GM13976 (cell line): ENCODE measurements around the gene KIF6.
"Not testable (repeated sequence)": the region's sequence is repeated elsewhere in the genome, so short reads cannot be mapped to it uniquely, and the experiment has no call there.

Experiments
- DNase-seq: peaks from one replicate; pipeline ENCODE4 v3.0.0; 2012; ENCODE audit warnings: low spot score
- in situ Hi-C: fragments of 300-500 bp; cut with MboI; formaldehyde crosslinking; loops from one replicate; pipeline ENCODE4 v1.12.0; 2022; ENCODE audit warnings: low sequenced_read_pairs, mixed read lengths, inconsistent platforms; ENCODE audit not compliant: unreplicated experiment
- TF ChIP-seq, protein P1 (sequence below): IDR thresholded peaks from 2 replicates; pipeline ENCODE4 v1.5.1; 2012; ENCODE audit warnings: borderline replicate concordance, mild to moderate bottlenecking; ENCODE audit not compliant: insufficient read depth; ENCODE audit errors: extremely low read depth, missing control alignments, control extremely low read depth

The KIF6 gene

DNA sequence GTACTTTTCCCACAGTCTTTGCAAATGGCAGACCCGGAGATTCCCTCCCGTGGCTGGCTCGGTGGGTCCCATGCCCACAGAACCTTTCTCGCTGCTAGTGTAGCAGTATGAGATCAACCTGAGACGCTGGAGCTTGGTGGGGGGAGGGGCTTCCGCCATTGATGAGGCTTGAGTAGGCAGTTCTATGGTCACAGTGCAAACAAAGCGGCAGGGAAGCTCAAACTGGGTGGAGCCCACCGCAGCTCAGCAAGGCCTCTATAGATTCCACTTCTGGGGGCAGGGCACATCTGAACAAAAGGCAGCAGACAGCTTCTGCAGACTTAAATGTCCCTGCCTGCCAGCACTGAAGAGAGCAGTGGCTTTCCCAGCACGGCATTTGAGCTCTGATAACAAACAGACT, 216.7 kb downstream of the KIF6 start:
- TF ChIP-seq, protein P1, sequence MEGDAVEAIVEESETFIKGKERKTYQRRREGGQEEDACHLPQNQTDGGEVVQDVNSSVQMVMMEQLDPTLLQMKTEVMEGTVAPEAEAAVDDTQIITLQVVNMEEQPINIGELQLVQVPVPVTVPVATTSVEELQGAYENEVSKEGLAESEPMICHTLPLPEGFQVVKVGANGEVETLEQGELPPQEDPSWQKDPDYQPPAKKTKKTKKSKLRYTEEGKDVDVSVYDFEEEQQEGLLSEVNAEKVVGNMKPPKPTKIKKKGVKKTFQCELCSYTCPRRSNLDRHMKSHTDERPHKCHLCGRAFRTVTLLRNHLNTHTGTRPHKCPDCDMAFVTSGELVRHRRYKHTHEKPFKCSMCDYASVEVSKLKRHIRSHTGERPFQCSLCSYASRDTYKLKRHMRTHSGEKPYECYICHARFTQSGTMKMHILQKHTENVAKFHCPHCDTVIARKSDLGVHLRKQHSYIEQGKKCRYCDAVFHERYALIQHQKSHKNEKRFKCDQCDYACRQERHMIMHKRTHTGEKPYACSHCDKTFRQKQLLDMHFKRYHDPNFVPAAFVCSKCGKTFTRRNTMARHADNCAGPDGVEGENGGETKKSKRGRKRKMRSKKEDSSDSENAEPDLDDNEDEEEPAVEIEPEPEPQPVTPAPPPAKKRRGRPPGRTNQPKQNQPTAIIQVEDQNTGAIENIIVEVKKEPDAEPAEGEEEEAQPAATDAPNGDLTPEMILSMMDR, result no peak

DNA sequence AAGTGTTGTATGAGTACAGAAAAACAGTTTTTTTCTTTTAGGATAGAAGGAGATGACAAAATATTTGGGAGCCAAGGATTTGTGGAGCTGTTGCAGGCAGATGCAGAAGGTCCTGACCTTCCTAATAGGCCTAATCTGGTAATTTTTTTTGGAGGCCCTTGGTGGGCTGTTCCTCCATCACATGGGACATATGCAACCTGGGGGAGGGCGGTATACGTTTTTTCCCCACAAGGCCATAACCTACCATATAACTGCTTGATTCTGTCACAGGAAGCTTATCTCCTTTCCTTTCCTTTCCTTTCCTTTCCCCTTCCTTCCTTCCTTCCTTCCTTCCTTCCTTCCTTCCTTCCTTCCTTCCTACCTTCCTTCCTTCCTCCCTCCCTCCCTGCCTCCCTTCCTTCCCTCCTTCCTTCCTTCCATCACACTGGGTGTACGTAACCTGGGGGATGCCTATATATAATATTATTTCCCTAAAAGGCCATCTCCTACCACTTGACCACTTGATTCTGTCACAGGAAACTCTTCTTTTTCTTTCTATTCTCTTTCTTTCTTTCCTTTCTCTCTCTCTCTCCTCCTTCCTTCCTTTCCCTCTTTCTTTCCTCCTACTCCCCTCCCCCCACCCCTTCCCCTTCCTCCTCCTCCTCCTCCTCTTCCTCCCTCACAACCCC, 217.7 kb downstream of the KIF6 start:
- in situ Hi-C loops, result no loop called here
- no peak for DNase-seq
- TF ChIP-seq, protein P1, result no peak

More for the DNA sequence above, 216.7 kb downstream of the KIF6 start:
- in situ Hi-C loops, result no loop called here
- DNase-seq, result no peak

DNA sequence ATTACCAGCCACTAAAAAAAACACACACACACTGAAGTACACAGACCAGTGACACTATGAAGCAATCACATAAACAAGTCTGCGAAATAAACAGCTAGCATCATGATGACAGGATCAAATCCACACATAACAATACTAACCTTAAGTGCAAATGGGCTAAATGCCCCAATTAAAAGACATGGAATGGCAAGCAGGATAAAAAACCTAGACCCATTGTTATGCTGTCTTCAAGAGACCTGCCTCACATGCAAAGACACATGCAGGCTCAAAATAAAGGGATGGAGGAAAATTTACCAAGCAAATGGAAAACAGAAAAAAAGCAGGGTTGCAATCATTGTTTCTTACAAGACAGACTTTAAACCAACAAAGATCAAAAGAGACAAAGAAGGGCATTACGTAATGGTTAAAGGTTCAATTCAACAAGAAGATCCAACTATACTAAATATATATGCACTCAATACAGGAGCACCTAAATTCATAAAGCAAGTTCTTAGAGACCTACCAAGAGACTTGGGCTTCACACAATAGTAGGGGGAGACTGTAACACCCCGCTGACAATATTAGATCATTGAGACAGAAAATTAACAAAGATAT, 222.7 kb downstream of the KIF6 start:
- DNase-seq, in situ Hi-C loops: not testable (repeated sequence)

DNA sequence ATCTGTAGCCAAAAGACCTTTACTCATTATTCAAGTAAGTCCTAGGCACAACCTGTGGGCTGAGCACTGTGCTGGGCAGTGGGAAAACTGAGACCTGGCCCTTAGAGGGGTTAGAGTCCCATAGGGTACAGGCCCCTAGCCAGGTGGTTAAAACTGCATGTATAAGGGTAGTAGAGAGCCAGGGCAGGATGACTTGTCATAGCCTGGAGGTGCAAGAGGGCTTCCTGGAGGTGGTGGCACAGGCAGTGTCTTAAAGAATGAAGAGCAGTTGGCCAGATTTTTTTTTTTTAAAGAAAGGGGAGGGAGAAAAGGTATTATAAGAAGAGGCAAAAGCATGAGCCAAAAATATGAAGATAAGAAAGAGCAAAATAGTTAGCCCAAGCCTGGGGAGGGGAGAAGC, 226.2 kb downstream of the KIF6 start:
- in situ Hi-C loops, result no loop called here
- TF ChIP-seq, protein P1, result no peak
- DNase-seq, result no peak

DNA sequence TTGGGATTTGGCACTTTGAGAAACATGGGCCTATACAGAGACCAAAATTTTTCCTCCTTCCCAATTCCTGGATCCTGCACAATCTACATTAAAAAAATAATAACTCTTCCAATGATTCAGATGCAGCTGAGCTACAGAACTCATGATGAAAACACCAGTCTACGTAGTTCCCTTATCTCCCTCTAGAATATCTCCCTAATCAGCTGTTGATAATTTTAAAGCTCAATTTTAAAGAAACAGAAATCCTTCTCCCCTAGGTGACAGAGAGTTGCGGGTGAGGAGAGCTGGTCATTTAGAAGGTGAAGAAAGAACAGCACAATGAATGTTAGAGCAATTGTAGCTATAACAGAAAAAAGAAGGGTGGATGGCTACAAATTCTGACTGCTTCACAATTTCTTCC, 227.1 kb downstream of the KIF6 start:
- in situ Hi-C loops, result no loop called here
- TF ChIP-seq, protein P1, result no peak
- no peak for DNase-seq

DNA sequence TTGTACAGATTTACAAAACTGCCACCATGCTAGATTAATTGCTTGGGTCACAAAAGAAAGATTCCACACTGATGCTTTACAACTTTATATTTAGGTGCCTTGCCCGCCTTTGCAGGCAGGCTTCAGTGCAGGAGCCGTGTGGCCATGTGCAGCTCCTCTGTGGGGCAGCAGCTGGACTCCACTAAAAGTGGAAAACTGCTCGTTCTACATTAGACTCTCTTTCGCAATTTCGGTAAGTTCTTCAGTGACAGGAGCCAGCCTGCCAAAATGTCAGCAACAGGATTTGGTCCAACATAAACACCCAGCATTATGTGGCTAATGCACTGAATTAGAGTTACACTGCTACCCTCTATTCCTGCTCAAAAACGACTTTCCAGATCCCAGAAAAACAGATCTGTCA, 228.3 kb downstream of the KIF6 start:
- DNase-seq, result no peak
- TF ChIP-seq, protein P1, result no peak
- in situ Hi-C loops, result no loop called here

DNA sequence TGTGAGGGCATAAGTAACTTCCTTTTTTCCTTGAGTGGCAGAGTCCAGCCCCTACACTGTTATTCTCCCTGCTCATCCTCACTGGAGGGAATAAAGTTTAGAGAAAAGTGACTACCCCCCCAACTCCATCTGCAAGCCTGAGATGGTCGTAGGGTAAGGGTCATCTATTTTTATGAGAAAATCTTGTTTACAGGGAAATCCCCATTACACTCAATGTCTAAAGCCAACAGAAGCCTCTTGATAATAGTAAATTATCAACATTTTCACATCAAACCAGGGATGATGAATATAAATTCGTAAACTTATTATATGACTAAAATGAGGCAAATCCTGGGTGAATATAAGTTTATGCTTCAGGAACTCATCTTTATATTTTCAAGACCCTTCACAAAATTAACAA, 228.8 kb downstream of the KIF6 start:
- TF ChIP-seq, protein P1, result no peak
- in situ Hi-C loops, result no loop called here
- no peak for DNase-seq
